ENCODE data around the gene FLYWCH1.

- no peak for TF ChIP-seq MAX (IDR thresholded peaks at IDR 0.05; ENCODE audit: insufficient read depth, insufficient read length)
- peak; percentile 83 to 94 for TF ChIP-seq CTCF (IDR thresholded peaks at IDR 0.05; ENCODE audit: extremely low read depth in 1 of 2, insufficient read depth in 1 of 2, low read depth in 1 of 2, low read length in 2 of 2)
- TF ChIP-seq POLR2AphosphoS5 (IDR thresholded peaks at IDR 0.05; ENCODE audit: insufficient read depth, low read depth, low read length): no peak
- no peak for TF ChIP-seq JUN (IDR thresholded peaks at IDR 0.05; ENCODE audit: borderline replicate concordance, insufficient read depth, insufficient read length, low read depth)
These were observed 15.4 kb downstream of the FLYWCH1 start for GRCh38 chr16:2927010-2927646.

All from endothelial cell of umbilical vein (primary cell).